HG03521 (cell line): ENCODE data around the gene FRZB.
"Not testable (repeated sequence)": the region's sequence is repeated elsewhere in the genome, so short reads cannot be mapped to it uniquely, and the experiment has no call there.

ENCODE experiments used
- ATAC-seq: cut with Tn5 transposase; IDR thresholded peaks from one replicate; pipeline ENCODE4 v1.9.1; 2021; ENCODE audit warnings: mild to moderate bottlenecking, moderate library complexity; ENCODE audit not compliant: unreplicated experiment

FRZB gene

DNA sequence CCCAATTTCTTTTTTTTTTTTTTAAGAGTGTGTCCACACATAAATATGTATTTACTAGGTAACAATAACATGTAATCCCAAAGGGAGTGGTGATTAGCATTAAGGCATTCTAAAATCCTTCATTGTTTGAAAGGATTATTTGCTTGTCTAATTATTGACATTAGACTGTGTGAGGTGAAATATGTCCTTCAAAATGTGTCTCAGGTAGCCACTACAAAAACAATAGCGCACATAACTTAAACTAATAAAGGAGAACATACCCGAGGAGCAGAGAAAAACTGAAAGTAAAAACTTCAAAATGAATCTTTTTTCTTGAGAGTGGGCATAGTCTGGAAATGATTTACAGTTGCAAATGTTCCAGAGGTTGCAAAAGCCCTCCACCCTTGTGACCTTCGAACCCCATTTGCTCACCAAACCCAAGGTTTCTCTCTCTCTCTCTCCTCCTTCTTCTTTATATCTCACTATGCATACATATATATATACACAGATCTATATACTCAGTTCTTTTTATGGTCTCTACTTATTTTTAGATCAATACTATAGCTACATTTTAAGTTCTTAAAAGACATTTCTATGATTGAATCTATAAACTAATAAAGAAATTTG is 24.4 kb upstream of the FRZB start:
- no peak for ATAC-seq

DNA sequence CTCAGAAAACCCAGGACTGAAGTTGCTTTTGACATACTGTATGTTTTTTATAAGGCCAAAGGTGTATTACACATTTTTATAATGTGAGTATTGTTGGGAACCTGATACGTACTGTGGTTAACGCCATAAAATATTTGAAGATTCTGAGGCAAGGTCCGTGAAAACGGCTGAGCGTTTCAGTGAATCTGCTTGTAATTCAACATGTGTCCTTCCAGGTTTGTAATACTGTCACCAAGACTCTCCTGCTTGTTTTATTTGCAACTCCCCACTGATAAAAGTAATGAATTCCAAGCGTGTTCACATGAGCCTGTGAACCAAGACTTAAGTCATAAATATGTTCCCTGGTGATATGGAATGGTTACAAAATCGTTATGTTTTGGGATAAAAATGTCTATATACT is 23.9 kb upstream of the FRZB start:
- no peak for ATAC-seq

DNA sequence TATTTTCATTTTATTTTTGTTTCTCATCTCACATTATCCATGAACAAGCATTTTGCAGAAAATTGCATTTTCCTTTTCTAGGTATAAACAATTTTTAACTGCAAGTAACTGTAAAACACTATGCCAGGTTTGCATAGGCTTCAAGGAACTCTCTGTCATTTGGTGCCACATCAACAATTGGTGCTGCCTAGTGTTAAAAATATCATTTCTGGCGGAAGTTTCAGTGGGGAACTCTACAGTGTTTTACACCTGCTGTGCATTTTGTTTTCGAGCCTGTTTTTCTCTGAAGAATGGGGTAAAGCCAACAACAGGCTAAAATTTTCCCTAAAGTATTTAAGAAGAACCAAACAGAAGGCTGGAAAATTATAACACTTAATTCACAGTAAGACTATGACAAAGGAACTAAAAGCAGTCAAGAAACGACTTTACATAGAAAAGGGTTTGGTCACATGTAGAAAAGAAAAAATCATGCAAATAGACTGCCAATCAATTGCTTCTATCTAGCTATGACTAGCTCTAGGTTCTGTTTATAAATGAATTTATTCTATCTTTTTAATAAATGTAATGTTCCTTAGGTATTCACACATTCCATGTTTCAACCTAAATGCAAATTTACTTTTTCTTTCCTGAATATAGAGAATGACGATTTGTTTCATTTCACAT is 21.4 kb upstream of the FRZB start:
- no peak for ATAC-seq

DNA sequence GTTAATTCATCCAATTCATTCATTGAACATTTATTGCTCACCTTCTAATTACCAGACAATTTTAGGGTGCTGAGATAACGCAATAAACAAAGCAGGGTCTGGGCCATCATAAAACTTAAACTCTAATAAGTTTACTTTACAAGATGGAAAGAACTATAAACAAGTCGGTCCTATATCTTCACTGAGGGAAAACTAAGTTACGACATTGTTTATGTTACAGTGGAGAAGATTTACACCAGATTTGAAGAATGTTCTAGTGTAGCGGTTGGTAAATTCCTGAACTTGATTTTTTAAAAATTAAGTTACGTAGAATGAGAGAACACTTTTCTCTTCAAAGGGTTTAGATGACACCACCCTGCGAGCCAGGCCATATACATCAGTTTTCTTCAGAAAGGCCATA is 20.7 kb upstream of the FRZB start:
- no peak for ATAC-seq

DNA sequence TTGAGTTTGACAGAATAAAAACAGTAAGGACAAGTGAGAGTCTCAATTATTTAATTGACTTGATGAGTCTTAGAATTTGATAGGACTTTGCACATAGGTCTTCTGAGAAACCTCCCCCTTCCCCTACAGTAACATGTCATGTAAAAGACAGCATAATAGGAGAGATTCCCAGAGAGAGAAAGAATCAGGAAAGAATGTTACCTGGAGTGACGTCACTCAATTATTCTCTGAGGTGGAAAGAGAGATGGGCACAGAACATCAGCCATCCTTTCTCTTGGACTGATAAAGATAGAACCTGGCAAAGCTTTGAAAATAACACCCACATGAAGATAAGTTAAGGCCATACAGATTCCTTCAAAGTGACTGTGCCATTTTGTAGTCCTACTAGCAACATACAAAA is 19.3 kb upstream of the FRZB start:
- ATAC-seq: no peak

DNA sequence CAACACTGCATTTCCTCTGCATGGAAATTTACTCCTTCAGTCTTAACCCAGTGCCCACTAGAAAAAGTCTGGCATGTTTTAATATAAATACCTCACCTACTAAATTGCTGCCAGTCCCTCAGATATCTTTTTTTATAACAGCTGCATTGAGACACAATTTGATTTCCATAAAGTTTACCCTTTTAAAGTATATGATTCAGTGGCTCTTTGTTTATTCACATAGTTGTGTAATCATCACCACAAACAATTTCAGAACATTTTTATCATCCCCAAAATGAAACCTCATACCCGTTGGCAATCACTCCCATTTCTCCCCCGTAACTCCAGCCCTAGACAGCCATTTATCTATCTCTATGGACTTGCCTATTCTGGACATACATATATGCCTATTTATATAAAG is 17.0 kb upstream of the FRZB start:
- ATAC-seq: no peak

DNA sequence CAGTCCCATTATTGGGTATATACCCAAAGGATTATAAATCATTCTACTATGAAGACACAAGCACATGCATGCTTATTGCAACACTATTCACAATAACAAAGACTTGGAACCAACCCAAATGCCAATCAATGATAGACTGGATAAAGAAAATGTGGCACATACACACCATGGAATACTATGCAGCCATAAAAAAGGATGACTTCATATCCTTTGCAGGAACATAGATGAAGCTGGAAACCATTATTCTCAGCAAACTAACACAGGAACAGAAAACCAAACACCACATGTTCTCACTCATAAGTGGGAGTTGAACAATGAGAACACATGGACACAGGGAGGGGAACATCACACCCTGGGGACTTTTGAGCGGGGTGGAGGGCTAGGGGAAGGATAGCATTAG is 13.7 kb upstream of the FRZB start:
- ATAC-seq: not testable (repeated sequence)

DNA sequence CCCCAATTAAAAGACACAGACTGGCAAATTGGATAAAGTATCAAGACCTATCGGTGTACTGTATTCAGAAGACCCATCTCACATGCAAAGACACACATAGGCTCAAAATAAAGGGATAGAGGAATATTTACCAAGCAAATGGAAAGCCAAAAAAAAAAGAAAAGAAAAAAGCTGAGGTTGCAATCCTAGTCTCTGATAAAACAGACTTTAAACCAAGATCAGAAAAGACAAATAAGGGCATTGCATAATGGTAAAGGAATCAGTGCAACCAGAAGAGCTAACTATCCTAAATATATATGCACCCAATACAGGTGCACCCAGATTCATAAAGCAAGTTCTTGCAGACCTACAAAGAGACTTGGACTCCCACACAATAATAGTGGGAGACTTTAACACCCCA is 10.2 kb upstream of the FRZB start:
- not testable (repeated sequence) for ATAC-seq

DNA sequence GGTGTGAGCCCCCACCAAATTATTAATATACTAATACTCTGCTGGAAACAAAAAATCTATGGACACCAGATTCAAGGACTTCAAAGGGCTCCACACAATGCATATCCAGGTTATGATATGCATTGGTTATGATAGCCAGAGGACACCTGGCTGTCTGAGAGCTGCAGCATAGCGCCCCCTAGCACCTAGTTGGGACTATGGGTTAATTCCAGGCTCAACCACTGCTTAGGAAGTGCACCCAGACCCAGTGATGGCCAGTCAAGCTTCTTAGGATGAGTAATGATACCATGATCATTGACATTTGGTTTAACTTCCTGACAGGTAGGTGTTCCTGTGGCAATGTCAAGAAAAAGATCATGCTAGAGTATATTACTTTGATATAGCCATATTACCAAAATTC is 3.8 kb upstream of the FRZB start:
- ATAC-seq: no peak

DNA sequence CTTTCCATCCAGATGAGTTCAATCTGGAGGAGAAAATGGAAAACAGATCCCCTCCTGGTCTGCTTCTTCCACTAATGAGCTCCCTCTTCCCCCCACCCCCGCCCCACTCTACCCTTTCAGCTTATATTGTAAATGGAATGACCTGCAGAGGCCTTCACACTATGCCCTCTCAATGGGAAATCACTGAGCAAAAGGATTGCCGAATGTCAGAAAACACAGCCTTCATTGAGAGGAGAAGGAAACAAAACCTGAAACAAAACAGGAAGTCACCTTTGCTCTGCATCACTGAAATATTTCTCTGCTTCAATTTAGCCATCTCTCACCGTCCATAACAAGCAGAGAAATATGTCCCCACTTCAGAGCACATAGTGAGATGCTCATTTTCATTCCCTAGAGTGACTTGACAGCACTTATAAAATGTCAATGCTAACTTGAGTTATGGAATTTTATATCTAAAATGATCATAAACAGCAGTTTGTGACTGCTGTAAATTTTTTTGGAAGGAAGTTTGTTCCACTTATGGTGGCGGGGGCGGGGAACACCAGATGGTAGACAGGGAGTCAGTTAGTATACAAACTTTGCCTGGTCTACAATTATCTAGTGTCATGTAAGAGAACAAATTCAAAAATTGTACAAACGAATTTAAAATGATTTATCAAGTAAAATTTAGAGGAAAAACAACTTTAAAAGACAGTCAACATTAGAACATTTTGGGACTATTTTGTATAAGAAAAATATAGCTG is 1.8 kb upstream of the FRZB start:
- no peak for ATAC-seq

DNA sequence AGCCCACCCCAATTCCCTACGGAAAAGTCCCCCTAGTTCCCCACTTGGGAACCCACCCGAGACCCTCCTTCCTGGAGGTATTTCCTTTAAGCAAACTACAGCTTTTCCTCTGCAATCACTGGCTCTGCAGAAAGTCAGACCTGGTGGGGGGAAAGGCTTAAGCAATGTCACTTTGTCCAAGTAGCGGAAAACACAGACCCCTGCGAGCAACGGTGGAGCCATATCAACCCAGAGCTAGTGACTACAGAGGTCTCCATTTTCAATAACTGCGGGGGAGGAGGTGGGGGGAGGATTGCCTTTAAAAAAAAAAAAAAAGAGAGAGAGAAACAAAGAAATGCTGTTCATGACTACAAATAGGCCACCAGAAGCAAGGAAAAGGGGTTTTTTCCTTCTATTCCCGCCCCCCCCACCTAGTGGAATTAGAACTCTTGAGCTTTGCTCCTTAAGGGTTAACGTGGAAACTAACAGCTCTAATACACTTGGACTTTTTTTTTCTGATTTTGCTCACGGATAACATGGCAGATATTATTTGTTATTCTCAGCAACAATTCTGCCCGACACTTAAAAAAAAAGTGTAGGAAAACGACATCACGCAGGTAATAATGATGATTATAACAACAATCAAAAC is 1.1 kb upstream of the FRZB start:
- no peak for ATAC-seq

DNA sequence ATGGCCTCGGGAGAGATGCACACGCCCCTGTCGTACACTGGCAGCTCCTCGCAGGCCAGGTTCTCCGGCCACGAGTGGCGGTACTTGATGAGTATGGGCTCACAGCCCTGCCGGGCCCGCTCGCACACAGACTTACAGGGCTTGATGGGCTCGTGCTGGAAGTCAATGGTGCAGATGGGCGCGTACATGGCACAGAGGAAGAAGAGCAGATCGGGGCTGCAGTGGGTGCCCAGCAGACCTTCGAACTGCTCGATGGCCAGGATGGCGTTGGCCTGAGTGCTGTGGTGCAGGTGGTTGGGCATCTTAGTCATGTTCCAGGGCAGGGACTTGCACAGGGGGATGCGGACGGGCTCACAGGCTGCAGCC is 359 bp downstream of the FRZB start:
- ATAC-seq: no peak

DNA sequence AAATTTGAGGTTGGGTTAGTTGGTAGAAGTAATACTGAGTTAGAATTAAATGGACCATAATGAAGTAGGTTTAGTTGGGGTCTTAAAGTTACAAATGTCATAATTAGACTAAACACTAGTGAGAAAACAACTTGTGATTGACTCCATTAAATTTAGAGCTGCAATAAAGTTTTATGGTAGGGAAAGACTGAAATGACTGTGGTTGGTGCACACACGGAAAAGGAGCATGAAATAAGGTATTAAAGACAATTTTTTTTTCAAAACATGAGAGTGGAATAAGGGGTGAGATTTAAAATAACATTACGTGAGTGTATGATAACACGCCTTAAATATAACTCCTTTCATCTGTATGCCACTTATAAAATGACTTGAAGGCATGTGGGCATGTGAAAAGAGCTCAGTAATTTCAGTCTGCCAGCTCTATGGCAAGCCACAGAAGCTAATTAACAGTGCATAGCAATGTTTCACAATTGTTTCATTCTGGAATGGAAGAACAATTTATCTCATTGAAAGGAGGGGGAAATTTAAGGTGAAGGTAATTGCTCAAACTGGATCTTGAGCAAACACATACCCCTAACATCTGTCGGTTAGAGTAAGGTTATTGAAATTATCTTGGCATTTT is 1.4 kb downstream of the FRZB start:
- no peak for ATAC-seq

DNA sequence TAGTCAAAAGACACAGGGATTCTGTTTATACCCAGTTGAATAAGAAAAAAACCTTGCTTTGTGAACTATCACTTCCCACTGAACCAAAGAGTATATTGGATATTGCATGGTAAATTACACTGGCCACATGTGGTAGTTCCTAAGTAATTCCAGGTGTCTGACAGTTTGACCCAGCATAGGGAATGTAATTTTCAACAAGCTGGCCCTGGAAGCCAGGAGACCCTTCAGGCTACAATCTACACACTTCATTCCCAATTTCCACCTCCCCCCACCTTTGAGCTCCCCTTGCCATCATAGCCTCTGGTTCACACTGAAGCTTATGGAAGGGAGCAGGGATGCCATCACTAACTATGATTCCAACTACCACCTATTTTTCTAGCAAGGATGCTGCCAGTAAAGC is 2.8 kb downstream of the FRZB start:
- ATAC-seq: no peak

DNA sequence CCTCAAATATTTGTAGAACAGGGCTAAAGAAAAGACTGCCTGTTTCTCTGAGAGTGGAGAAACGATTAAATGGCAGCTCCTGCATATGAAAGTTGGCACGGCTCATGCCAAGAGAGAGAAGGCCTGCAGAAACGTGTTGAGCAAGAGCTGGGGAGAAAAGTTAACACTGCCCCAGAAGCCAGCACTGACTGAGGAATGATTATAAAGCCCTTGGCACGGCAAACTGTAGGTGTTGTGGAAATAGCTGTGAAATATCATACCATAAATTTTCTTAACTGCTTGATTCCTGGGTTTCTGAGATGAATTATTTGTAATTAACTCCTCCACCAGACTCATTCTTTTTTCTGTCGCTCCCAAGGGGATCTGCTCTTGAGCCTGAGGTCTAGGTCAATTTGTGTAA is 4.3 kb downstream of the FRZB start:
- no peak for ATAC-seq

DNA sequence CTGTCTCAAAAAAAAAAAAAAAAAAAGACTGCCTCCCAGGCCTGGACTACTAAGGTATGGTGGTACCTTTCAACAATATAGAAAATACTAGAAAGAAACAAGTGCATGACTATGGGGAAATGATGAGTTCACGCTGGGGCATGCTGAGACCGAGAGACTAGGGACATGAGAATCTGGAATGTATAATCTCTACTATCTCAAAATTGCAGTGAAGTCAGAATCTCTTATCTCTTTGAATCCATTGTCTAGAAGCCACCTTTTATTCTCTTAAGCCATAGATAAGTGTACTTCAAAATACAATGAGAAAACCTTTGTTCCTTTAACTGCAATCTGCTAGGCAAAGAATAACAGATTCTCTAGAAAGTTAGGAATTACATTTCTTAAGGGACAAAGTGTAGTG is 5.6 kb downstream of the FRZB start:
- no peak for ATAC-seq

DNA sequence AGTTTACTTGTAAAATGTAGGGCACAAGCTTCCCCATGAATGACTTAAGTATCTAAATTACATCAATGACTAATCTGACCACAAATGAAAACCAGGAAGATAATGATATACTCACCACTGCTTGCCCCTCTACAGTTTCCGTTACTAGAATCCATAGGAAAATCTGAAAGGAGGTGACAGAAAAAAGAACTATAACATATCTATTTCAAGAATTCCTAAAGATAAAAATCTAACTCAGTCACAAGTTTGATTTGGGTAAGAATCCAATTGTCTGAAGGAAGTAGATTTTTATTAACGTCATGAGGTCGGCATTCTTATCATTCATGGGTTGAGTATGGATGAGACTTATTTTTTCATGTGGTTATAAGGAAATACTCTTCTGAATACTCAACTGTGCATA is 7.8 kb downstream of the FRZB start:
- no peak for ATAC-seq

DNA sequence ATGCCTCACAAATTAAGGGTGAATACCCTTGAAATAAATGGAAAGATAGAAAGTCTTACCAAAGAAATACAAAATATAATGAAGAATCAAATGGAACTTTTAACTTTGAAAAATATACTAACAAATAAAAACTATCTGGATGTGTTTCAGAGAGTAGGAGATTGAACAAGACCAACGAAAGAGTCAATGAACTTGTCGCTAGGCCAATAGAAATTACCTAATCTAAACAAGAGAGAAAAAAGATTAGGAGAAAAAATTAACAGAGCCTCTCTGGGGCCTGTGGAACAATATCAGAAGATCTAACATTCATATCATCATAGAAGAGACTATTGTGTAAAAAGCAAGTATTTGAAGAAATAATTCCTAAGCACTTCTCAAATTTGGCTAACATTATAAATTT is 11.1 kb downstream of the FRZB start:
- no peak for ATAC-seq

DNA sequence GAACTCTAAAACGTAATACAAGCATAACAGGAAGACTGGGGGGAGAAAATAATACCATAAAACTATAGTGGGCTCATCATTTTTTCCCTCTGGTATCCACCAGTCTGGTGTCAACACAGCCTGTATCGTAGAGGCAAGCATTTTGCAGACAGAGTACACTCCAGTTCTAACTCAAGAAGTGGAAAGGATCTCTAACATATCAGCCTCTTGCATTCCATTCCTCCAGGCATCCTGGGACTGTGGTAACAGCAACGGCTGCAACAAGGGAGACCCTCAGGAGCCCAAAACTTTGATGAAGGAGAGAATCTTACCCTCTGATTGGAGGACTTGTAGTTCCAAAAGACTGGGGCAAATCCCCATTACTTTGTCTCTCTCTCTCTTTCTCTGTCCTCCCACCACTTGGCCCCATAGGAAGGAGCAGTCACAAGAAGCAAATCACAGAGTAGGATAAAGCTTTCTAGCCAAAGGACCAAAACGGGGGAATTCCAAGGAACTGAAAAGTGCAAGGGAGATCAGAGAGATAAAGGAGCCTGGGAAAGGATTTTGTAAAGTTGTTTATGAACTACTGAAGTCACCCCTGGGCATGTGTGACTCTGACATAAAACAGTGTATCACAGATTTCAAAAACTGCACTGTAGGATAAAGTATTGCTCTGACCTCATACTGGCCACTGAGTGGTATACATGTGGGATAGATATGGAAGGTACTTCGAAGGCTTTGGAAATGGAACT is 11.9 kb downstream of the FRZB start:
- no peak for ATAC-seq

DNA sequence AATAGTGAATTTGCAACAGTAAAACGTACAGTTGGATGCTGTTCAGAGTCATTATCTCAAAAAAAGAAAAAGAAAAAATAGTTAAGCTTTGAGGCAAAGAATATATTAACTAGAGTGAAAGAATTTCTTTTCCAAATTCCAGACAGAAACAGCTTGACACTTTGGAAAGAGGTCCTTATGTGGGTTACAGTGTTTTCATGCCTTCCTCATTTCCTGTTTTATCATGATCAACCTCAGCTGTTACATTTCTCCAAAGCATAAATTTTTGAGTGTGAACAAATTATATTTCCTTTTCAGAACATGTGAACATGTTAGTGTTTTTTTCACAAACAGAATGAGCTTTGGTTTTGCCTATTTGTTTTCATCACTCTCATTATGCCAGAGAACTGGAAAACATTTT is 13.6 kb downstream of the FRZB start:
- no peak for ATAC-seq

DNA sequence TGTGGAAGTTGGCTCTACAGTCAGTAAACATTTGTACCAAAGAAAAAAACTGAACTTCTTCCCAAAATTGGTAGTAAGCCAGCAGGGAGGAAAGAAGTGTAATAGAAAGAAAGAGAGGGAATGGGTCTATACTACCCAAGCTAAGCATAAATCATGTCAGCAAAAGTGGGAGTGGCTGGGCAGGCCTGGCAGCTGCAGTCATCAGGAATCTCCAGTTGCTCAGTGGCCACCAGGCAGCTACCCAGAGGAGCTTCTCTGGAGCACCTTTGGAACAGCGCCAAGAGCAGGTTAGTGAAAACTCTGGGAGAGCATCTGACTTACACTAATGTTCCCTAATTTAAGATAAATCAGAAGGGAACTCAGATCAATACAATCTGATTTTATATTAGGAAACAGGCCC is 14.3 kb downstream of the FRZB start:
- ATAC-seq: no peak
